KOPT-K1 (cell line): ENCODE measurements around the gene SLC26A2.

Source experiments
- H3K27ac ChIP-seq: fragments of 200-600 bp; sonication (generic); 2 replicates; pipeline ENCODE4 v1.5.1; 2016; ENCODE audit warnings: antibody characterized with exemption, mild to moderate bottlenecking, low read depth, low read length; ENCODE audit not compliant: poor library complexity, severe bottlenecking
- H3K36me3 ChIP-seq: fragments of 200-600 bp; sonication (generic); 2 replicates; pipeline ENCODE4 v1.5.1; 2017; ENCODE audit warnings: antibody characterized with exemption, mild to moderate bottlenecking, low read length, moderate library complexity; ENCODE audit not compliant: insufficient read depth
- H3K9me3 ChIP-seq: fragments of 200-600 bp; sonication (generic); 2 replicates; pipeline ENCODE4 v1.5.1; 2017; ENCODE audit warnings: antibody characterized with exemption, low read length, mild to moderate bottlenecking; ENCODE audit not compliant: insufficient read depth, poor library complexity, severe bottlenecking

The SLC26A2 gene

GRCh38 chr5:149966946-149967345 is 6.4 kb downstream of the SLC26A2 start:
- Histone ChIP-seq H3K27ac (no peak overlapping the region), H3K36me3 (no peaks in the 10 kb centered on the region), H3K9me3 (no peaks in the 10 kb centered on the region)

GRCh38 chr5:149969181-149969930 is 8.8 kb downstream of the SLC26A2 start:
- no peaks in the 10 kb centered on the region for H3K9me3 ChIP-seq
- H3K36me3 ChIP-seq: no peaks in the 10 kb centered on the region
- H3K27ac ChIP-seq: no peak overlapping the region

GRCh38 chr5:149975409-149975808 is 14.9 kb downstream of the SLC26A2 start:
- peaks cover 15% of the 10 kb centered on the region; the same call in 1 of the 2 replicates for H3K36me3 ChIP-seq
- no peaks in the 10 kb centered on the region for H3K9me3 ChIP-seq
- H3K27ac ChIP-seq: no peak overlapping the region

GRCh38 chr5:149979896-149980295 is 19.3 kb downstream of the SLC26A2 start:
- Histone ChIP-seq H3K27ac (no peak overlapping the region), H3K36me3 (peaks cover 21% of the 10 kb centered on the region; the same call in 1 of the 2 replicates), H3K9me3 (no peaks in the 10 kb centered on the region)

GRCh38 chr5:149981206-149981605 is 20.6 kb downstream of the SLC26A2 start:
- H3K27ac ChIP-seq: no peak overlapping the region
- peaks cover 21% of the 10 kb centered on the region; the same call in 1 of the 2 replicates for H3K36me3 ChIP-seq
- no peaks in the 10 kb centered on the region for H3K9me3 ChIP-seq

- no peaks in the 10 kb centered on the region for H3K9me3 ChIP-seq
- H3K36me3 ChIP-seq: peaks cover 21% of the 10 kb centered on the region; the same call in 1 of the 2 replicates
- no peak overlapping the region for H3K27ac ChIP-seq
These were observed 21.9 kb downstream of the SLC26A2 start for GRCh38 chr5:149982505-149982904.

GRCh38 chr5:149988126-149988525 is 27.6 kb downstream of the SLC26A2 start:
- H3K36me3 ChIP-seq: no peaks in the 10 kb centered on the region
- H3K27ac ChIP-seq: no peak overlapping the region
- H3K9me3 ChIP-seq: no peaks in the 10 kb centered on the region

GRCh38 chr5:149990518-149991376 is 30.2 kb downstream of the SLC26A2 start:
- Histone ChIP-seq H3K9me3 (no peaks in the 10 kb centered on the region), H3K27ac (no peak overlapping the region), H3K36me3 (peaks cover 9% of the 10 kb centered on the region; the same call in 1 of the 2 replicates)

GRCh38 chr5:149993471-149993870 is 32.9 kb downstream of the SLC26A2 start:
- Histone ChIP-seq H3K27ac (no peak overlapping the region), H3K36me3 (peaks cover 10% of the 10 kb centered on the region; the same call in 1 of the 2 replicates), H3K9me3 (no peaks in the 10 kb centered on the region)

GRCh38 chr5:149995385-149996204 is 35.0 kb downstream of the SLC26A2 start:
- Histone ChIP-seq H3K9me3 (no peaks in the 10 kb centered on the region), H3K36me3 (peaks cover 10% of the 10 kb centered on the region; the same call in 1 of the 2 replicates), H3K27ac (no peak overlapping the region)

- Histone ChIP-seq H3K36me3 (peaks cover 10% of the 10 kb centered on the region; the same call in 1 of the 2 replicates), H3K9me3 (no peaks in the 10 kb centered on the region), H3K27ac (no peak overlapping the region)
These were observed 35.8 kb downstream of the SLC26A2 start for GRCh38 chr5:149996205-149996890.

- peaks cover 10% of the 10 kb centered on the region; the same call in 1 of the 2 replicates for H3K36me3 ChIP-seq
- H3K9me3 ChIP-seq: no peaks in the 10 kb centered on the region
- H3K27ac ChIP-seq: no peak overlapping the region
These were observed 37.7 kb downstream of the SLC26A2 start for GRCh38 chr5:149998281-149998680.

GRCh38 chr5:149999359-149999758 is 38.8 kb downstream of the SLC26A2 start:
- Histone ChIP-seq H3K36me3 (peaks cover 14% of the 10 kb centered on the region; the same call in 1 of the 2 replicates), H3K9me3 (no peaks in the 10 kb centered on the region), H3K27ac (no peak overlapping the region)

- Histone ChIP-seq H3K27ac (peak overlapping the region; percentile 80), H3K9me3 (no peaks in the 10 kb centered on the region)
These were observed 39.3 kb downstream of the SLC26A2 start for GRCh38 chr5:149999866-150000255.

More at GRCh38 chr5:149999866-150000255, 39.3 kb downstream of the SLC26A2 start:
- H3K36me3 ChIP-seq: peaks cover 19% of the 10 kb centered on the region
